HG03571 (cell line): ENCODE measurements around the gene SLC35E4.
"Not testable (repeated sequence)": the region's sequence is repeated elsewhere in the genome, so short reads cannot be mapped to it uniquely, and the experiment has no call there.

ENCODE experiments used
- ATAC-seq: cut with Tn5 transposase; IDR thresholded peaks from one replicate; pipeline ENCODE4 v1.9.1; 2021; ENCODE audit not compliant: unreplicated experiment

Gene SLC35E4

GRCh38 chr22:30635273-30636225 is at the start of gene SLC35E4:
TSS of gene SLC35E4 (plus strand) at chr22:30635781. CDS start at chr22:30636451, 670 bp downstream.
- ATAC-seq: peak; percentile 44

GRCh38 chr22:30586414-30586813 is 49.2 kb upstream of the SLC35E4 start:
- ATAC-seq: no peak

- no peak for ATAC-seq
Measured at GRCh38 chr22:30591191-30591587, 44.4 kb upstream of the SLC35E4 start.

GRCh38 chr22:30591588-30592359 is 43.8 kb upstream of the SLC35E4 start, which contains the start of gene PES1:
TSS of gene PES1 (minus strand) at chr22:30591910. CDS start at chr22:30591833, 77 bp downstream.
- ATAC-seq: peak; percentile 92

- not testable (repeated sequence) for ATAC-seq
Measured at GRCh38 chr22:30592360-30592713, 43.2 kb upstream of the SLC35E4 start.

GRCh38 chr22:30596199-30596598 is 39.4 kb upstream of the SLC35E4 start:
- ATAC-seq: no peak

GRCh38 chr22:30596886-30597285 is 38.7 kb upstream of the SLC35E4 start:
- no peak for ATAC-seq

GRCh38 chr22:30598986-30599385 is 36.6 kb upstream of the SLC35E4 start:
- no peak for ATAC-seq

GRCh38 chr22:30600921-30601320 is 34.7 kb upstream of the SLC35E4 start:
- ATAC-seq: no peak

- no peak for ATAC-seq
Measured at GRCh38 chr22:30601464-30601863, 34.1 kb upstream of the SLC35E4 start.

- ATAC-seq: no peak
Measured at GRCh38 chr22:30602049-30602448, 33.5 kb upstream of the SLC35E4 start.

- no peak for ATAC-seq
Measured at GRCh38 chr22:30603801-30604200, 31.8 kb upstream of the SLC35E4 start.

GRCh38 chr22:30604723-30605122 is 30.9 kb upstream of the SLC35E4 start:
- no peak for ATAC-seq

GRCh38 chr22:30605449-30606110 is 30.0 kb upstream of the SLC35E4 start:
- no peak for ATAC-seq

- peak; percentile 45 for ATAC-seq
Measured at GRCh38 chr22:30606455-30607299, 28.9 kb upstream of the SLC35E4 start, which contains the start of gene TCN2. TSS of gene TCN2 (plus strand) at chr22:30607174. CDS start at chr22:30607332, 158 bp downstream.

- peak; percentile 19 for ATAC-seq
Measured at GRCh38 chr22:30607300-30607930, 28.2 kb upstream of the SLC35E4 start.

GRCh38 chr22:30607939-30608338 is 27.6 kb upstream of the SLC35E4 start:
- no peak for ATAC-seq

GRCh38 chr22:30609260-30610185 is 26.1 kb upstream of the SLC35E4 start:
- no peak for ATAC-seq

- no peak for ATAC-seq
Measured at GRCh38 chr22:30610299-30610698, 25.3 kb upstream of the SLC35E4 start.
